HFFc6 (cell line): ENCODE results near the gene SUV39H1. TPM values are rescaled to one million over a fixed set of nuclear protein-coding genes. Genes with fewer than 3 reads are reported as not detected.

ENCODE experiments used
- DNase-seq: peaks from one replicate; pipeline ENCODE4 v3.0.0-alpha.2; 2018
- H3K27ac Mint-ChIP-seq: 2 replicates; pipeline ENCODE4 v1.8.0; 2020; ENCODE audit warnings: mild to moderate bottlenecking, mixed read lengths
- H3K27me3 Mint-ChIP-seq: 2 replicates; pipeline ENCODE4 v1.8.0; 2021; ENCODE audit warnings: mild to moderate bottlenecking, moderate library complexity, mixed read lengths; ENCODE audit not compliant: insufficient read depth
- H3K36me3 Mint-ChIP-seq: 2 replicates; pipeline ENCODE4 v1.8.0; 2021; ENCODE audit warnings: low read depth, mixed read lengths
- H3K4me1 Mint-ChIP-seq: 2 replicates; pipeline ENCODE4 v1.8.0; 2020; ENCODE audit warnings: low read depth, mixed read lengths
- H3K4me3 Mint-ChIP-seq: 2 replicates; pipeline ENCODE4 v1.8.0; 2020; ENCODE audit warnings: mild to moderate bottlenecking, moderate library complexity, mixed read lengths
- H3K9me3 Mint-ChIP-seq: 2 replicates; pipeline ENCODE4 v1.8.0; 2020; ENCODE audit warnings: mild to moderate bottlenecking, mixed read lengths
- total RNA-seq, 6 experiments: library from RNA; stranded (reverse); fragmentation: NEBNext Ultra II Directional; extraction: Animal tissue kit (Norgen Biotek cat#: 25700); gene quantifications; 2 replicates in 1 of 6; 3 replicates in 5 of 6; pipeline ENCODE4 v1.2.3, GENCODE V29; 2021
- TF ChIP-seq, protein P1 (sequence below): fragments of 200-600 bp; sonication (generic); IDR thresholded peaks from 2 replicates; pipeline ENCODE4 v1.5.0; 2021; ENCODE audit warnings: antibody characterized with exemption, mild to moderate bottlenecking

SUV39H1 gene
- total RNA-seq, 6 experiments from 2014 or later: 6.9 to 12.0 (median 11.4) TPM

DNA sequence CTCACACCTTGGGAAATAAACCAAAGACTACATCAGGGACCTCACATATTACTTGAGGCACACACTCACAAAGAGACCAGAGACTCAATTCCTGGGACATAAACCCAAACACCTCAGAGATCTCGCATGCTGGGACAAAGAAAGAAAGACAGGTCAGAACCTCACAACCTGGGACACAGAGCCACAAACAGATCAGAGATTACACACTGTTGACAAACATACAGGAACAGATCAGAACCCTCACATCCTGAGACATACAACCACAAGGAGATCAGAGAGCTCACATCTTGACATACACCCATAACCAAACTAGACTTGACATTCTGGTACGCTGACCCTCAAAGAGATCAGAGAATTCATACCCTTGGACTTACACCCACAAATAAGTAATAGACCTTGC, 17.3 kb downstream of the SUV39H1 start:
- no peak overlapping the region for H3K4me3 Mint-ChIP-seq
- H3K9me3 Mint-ChIP-seq: no peaks in the 10 kb centered on the region
- DNase-seq: no peak
- H3K4me1 Mint-ChIP-seq: peaks cover 22% of the 10 kb centered on the region
- no peaks in the 10 kb centered on the region for H3K36me3 Mint-ChIP-seq
- peaks cover 11% of the 10 kb centered on the region for H3K27me3 Mint-ChIP-seq
- TF ChIP-seq, protein P1, sequence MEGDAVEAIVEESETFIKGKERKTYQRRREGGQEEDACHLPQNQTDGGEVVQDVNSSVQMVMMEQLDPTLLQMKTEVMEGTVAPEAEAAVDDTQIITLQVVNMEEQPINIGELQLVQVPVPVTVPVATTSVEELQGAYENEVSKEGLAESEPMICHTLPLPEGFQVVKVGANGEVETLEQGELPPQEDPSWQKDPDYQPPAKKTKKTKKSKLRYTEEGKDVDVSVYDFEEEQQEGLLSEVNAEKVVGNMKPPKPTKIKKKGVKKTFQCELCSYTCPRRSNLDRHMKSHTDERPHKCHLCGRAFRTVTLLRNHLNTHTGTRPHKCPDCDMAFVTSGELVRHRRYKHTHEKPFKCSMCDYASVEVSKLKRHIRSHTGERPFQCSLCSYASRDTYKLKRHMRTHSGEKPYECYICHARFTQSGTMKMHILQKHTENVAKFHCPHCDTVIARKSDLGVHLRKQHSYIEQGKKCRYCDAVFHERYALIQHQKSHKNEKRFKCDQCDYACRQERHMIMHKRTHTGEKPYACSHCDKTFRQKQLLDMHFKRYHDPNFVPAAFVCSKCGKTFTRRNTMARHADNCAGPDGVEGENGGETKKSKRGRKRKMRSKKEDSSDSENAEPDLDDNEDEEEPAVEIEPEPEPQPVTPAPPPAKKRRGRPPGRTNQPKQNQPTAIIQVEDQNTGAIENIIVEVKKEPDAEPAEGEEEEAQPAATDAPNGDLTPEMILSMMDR: no peak
- no peak overlapping the region for H3K27ac Mint-ChIP-seq

DNA sequence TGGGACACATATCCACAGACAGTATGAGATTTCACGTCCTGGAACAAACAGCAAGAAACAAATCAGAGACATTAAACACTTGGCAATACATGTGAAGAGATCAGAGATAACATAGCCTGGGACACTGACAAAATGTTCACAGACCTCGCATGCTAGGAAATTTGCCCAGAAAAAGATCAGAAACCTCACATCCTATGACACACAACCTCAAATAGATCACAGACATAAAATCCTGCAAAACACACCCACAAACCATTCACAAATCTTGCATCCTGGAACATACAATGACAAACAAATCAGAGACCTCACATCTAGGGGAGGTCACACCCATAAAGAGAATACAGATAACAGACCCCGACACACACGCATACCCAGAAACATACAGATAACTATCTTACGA, 18.0 kb downstream of the SUV39H1 start:
- Mint-ChIP-seq H3K36me3 (no peaks in the 10 kb centered on the region), H3K9me3 (no peaks in the 10 kb centered on the region), H3K27me3 (peaks cover 11% of the 10 kb centered on the region), H3K27ac (no peak overlapping the region; the same call in 1 of the 2 replicates), H3K4me3 (no peak overlapping the region), H3K4me1 (peaks cover 22% of the 10 kb centered on the region)
- TF ChIP-seq, protein P1: no peak
- no peak for DNase-seq

DNA sequence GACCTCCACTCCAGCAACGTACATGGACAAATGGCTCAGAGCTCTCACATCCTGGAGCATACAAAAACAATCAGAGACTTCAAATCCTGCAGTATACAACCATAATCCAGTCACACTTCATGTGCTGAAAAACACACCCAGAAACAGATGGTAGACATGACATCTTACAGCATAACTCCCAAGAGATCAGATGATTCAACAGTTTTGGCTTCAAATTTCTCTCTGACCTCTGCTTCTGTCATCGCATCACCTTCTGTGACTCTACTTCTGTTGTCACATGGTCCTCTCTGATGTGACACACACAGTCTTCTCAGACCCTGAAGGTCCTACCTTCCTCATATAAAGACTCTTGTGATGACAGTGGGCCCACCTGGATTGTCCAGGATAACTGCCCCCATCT, 18.5 kb downstream of the SUV39H1 start:
- TF ChIP-seq, protein P1: no peak
- DNase-seq: no peak
- no peak overlapping the region for H3K4me3 Mint-ChIP-seq
- H3K9me3 Mint-ChIP-seq: no peaks in the 10 kb centered on the region
- no peak overlapping the region for H3K27ac Mint-ChIP-seq
- peaks cover 11% of the 10 kb centered on the region for H3K27me3 Mint-ChIP-seq
- H3K36me3 Mint-ChIP-seq: no peaks in the 10 kb centered on the region
- peaks cover 22% of the 10 kb centered on the region for H3K4me1 Mint-ChIP-seq

DNA sequence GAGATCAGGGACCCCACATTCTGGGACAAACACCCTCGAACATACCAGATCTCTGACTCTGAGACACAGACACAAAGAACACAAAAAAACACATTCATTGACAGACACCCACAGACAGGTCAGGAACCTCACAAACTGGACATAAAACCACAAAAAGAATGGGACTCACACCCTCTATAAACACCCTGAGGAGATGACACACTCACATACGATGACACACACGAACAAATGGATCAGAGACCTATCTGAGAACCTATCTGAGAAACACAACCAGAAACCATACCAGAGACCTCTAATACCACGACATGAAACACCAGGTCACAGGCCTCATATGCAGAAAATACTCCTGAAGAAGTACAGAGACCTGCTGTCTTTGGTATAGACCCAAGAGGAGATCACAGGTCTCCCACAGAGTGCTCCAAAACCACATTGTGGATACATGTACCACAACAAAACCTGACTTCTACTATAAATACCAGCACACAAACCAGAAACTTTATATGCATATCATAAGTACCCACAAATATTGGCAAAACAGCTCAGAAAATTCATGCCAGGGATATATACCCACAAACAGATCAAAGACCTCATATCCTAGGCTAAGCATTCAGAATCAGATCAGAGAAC, 19.5 kb downstream of the SUV39H1 start:
- no peak overlapping the region for H3K4me3 Mint-ChIP-seq
- no peak overlapping the region for H3K27ac Mint-ChIP-seq
- H3K9me3 Mint-ChIP-seq: no peaks in the 10 kb centered on the region
- TF ChIP-seq, protein P1: no peak
- H3K4me1 Mint-ChIP-seq: peaks cover 22% of the 10 kb centered on the region
- DNase-seq: no peak
- no peaks in the 10 kb centered on the region for H3K36me3 Mint-ChIP-seq
- H3K27me3 Mint-ChIP-seq: peaks cover 9% of the 10 kb centered on the region

DNA sequence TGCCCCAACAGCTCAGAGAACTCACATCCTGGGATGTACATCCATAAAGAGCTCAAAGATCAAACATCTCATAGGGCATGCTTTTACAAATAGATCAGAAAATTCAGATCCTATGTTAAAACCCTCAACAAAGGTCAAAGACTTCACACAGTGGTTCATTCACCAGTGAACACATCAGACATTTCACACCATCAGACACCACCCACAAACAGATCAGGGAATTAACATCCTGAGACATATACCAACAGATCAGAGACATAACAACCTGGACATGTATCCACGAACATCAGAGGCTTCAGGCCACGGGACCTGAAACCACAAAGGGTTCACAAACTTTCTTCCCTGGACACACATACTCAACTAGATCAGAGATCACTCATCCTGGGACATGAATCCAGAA, 23.4 kb downstream of the SUV39H1 start:
- peaks cover 12% of the 10 kb centered on the region for H3K4me1 Mint-ChIP-seq
- H3K27ac Mint-ChIP-seq: no peak overlapping the region
- H3K4me3 Mint-ChIP-seq: no peak overlapping the region
- DNase-seq: no peak
- H3K36me3 Mint-ChIP-seq: no peaks in the 10 kb centered on the region
- TF ChIP-seq, protein P1: no peak
- H3K27me3 Mint-ChIP-seq: peaks cover 4% of the 10 kb centered on the region; the same call in 1 of the 2 replicates
- no peaks in the 10 kb centered on the region for H3K9me3 Mint-ChIP-seq
